AG10803 (cell line): ENCODE measurements around the gene PRR5L.

ENCODE experiments used
- DNase-seq: peaks from one replicate; pipeline ENCODE4 v3.0.0; 2010; ENCODE audit warnings: low read depth
- H3K4me3 ChIP-seq: 2 replicates; pipeline ENCODE4 v1.5.1; 2011; ENCODE audit warnings: mild to moderate bottlenecking, low read length, control low read depth
- TF ChIP-seq, protein P1 (sequence below): conservative IDR thresholded peaks from 2 replicates; pipeline ENCODE4 v1.5.1; 2011; ENCODE audit warnings: mild to moderate bottlenecking, low read length, control low read depth, inconsistent platforms

Gene PRR5L

DNA sequence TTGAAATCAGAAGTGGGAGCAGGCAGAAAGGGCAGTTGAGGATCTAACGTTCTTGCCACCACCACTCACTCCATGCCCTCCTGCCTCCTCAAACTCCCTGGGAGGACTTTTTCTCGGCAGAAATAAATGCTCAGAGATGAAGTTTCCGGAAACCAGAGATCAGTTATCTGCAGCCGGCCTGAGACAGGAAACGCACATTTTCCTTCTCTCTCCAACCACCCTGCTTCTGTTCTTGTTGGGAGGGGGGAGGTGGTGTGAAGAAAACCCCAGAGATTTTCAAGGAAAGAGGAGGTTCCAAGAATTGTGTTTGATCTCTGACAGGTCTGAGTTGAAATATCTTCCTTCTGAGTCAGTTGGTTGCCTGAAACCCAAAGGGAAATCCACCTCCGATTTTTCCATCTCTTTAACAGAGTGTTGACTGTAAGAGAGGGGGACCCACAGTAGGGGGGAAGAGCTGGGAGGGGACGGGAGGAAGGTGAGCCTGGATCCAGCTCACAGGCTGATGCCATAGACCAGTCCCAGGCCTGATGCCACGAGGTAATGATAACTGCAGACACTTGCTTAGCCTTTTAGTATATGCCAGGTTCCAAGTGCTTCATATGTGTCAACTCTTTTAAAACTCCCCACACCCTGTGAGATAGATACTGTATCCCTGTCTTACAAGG is 113.2 kb downstream of the PRR5L start:
- no peak for DNase-seq
- H3K4me3 ChIP-seq = no peak overlapping the region
- TF ChIP-seq, protein P1, sequence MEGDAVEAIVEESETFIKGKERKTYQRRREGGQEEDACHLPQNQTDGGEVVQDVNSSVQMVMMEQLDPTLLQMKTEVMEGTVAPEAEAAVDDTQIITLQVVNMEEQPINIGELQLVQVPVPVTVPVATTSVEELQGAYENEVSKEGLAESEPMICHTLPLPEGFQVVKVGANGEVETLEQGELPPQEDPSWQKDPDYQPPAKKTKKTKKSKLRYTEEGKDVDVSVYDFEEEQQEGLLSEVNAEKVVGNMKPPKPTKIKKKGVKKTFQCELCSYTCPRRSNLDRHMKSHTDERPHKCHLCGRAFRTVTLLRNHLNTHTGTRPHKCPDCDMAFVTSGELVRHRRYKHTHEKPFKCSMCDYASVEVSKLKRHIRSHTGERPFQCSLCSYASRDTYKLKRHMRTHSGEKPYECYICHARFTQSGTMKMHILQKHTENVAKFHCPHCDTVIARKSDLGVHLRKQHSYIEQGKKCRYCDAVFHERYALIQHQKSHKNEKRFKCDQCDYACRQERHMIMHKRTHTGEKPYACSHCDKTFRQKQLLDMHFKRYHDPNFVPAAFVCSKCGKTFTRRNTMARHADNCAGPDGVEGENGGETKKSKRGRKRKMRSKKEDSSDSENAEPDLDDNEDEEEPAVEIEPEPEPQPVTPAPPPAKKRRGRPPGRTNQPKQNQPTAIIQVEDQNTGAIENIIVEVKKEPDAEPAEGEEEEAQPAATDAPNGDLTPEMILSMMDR = no peak

DNA sequence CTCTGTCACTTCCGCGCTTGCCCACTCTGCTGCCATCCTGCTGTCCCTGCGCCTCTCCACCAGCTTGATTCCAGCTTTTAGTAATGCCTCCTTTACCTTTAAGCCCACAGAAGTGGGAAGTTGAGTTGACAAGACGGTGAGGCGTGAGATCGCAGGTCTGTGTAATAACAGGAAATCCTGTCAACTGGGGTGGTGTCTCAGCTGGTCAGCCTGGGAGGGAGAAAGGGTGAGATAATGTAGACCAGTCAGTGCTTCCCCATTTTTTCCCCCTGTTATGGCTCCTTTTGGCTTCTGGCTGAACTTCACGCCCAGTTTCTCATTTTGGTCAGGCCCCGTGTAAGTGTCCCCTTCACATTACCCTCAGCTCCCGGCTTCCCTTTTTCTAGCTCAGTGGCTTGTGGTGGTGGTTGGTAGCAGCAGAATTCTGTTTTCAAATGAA is 115.1 kb downstream of the PRR5L start:
- H3K4me3 ChIP-seq = no peak overlapping the region
- TF ChIP-seq, protein P1 = no peak
- DNase-seq = no peak

DNA sequence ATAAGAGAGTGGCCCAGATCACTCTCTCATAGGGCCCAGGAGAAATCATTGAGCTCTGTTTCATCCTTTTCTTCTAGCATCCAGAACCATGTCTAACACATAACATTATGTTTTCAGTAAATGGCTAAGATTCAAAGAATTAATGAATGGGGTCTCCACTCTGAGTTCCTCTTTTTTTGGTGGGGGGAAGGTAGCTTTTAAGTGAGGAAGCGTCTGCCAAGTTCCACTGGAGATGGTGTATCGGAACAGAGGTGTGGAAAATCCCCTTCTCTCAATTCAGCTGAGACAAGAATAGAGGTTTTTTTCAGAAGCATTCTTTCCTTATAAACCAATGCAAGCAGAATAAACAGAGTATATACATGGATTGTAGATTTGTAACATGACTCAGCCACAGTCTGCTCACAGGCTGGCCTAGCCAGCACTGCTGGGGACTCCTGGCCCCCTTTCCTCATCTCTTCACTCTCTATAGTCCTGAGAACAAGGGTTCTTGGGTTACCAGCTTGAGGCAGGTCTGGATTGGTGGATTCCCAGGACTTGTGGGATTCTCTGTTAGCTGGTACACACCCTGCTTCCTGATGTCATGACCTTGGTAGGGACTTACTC is 116.8 kb downstream of the PRR5L start:
- DNase-seq = no peak
- TF ChIP-seq, protein P1 = no peak

DNA sequence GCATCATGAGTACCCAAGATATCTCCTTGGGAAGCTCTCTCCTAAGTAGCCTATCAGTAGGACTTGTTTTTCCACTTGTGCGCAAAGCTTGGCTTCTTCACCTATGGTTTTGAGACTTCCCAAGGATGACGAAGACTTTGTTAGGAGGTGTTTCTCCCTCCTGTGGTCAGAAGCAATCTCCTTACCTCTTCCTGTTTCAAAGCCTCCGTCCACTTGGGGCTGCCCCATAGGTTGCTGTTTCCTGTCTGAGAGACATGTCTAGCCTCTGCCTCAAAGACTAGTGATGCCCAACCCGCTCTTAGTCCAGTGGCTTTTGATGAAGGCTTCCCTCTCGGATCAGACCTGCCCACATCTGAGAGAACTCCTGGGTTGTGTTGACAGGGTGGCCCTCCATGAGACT is 121.1 kb downstream of the PRR5L start:
- H3K4me3 ChIP-seq = no peak overlapping the region

More for the DNA sequence above, 116.8 kb downstream of the PRR5L start:
- H3K4me3 ChIP-seq = no peak overlapping the region

DNA sequence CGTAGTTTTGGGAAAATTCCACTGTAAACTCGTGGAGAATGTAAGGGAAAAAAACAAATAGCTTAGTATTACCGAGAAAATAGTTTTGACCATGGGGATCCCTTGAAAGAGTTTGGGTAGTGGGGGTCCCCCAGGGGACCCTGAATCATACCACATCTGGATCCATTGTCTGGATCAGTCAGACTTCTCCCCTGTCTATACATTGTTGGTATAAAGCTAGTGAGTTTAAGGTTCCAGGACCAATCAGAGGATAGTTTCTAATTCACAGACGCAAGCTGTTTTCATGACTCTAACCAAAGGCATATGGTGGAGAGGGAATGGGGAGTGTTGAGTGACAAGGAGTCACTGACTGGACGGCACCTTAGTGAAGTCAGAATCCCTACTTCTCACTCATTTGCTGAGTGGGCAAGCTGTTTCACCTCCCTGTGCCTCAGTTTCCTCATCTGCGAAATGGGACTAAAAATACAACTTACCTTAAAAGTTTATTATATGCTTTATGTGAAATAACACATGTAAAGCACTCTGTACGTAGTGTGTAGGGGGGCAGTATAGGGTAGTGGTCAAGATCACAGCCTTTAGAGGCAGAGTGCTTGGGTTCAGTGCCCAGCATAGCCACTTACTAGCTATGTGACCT is 123.8 kb downstream of the PRR5L start:
- no peak for DNase-seq
- TF ChIP-seq, protein P1 = no peak
- H3K4me3 ChIP-seq = no peak overlapping the region

More for the DNA sequence above, 121.1 kb downstream of the PRR5L start:
- TF ChIP-seq, protein P1 = no peak
- no peak for DNase-seq

DNA sequence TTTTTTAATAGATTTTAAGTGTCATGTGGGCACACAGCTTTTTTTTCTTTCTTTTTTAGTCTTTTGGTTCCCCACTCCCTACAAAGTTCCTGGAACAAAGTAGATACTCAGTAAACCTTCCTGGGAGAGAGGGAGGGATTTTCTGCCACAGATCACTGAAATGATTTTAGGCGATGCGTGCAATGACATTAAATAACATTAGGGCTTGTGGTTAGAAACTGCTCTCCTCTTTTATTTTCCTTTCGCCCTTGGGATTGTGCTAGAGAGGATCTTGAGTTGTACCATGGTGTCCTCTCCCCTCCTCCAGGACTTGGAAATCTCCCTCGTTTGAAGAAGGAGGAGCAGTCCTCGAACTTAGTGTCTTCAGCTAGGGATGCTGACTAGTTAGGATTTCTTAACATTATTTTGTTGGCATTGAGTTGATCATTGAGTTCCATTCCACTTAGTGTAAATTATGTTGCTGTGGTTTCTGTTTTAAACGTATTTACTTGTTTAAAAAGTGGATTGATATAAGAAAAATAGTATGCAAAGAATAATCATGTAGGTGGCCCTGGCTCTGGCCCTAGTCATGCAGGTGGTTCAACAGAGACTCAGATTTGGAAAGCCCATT is 125.6 kb downstream of the PRR5L start:
- TF ChIP-seq, protein P1 = no peak
- DNase-seq = peak; percentile 50
- H3K4me3 ChIP-seq = no peak overlapping the region
